Activated naive CD4-positive, alpha-beta T cell treated with anti-CD3 and anti-CD28 coated beads, Interleukin-2, amount 50 U/mL, for 72 hours (primary cell): ENCODE data around the gene UACA. TPM values are rescaled to one million over a fixed set of nuclear protein-coding genes. Genes with fewer than 3 reads are reported as not detected.
A peak's percentile ranks its signal among the peaks of the same experiment; 100 is the strongest.
"Not testable (repeated sequence)": the region's sequence is repeated elsewhere in the genome, so short reads cannot be mapped to it uniquely, and the experiment has no call there.

Experiments
- ATAC-seq, 2 donors: fragments of 150-1000 bp; cut with Tn5 transposase; 2 replicates each; pipeline ENCODE4 v1.10.0; 2021; ENCODE audit warnings: mild to moderate bottlenecking in 2 of 2, moderate library complexity in 2 of 2
- DNase-seq, 2 donors: peaks; one replicate each; pipeline ENCODE4 v3.0.0; 2021 to 2022; ENCODE audit warnings: low spot score in 2 of 2
- H3K27ac Mint-ChIP-seq, 2 donors: one replicate each; pipeline ENCODE4 v1.8.0; 2022; ENCODE audit warnings: mild to moderate bottlenecking in 2 of 2, mixed read lengths in 2 of 2
- H3K36me3 Mint-ChIP-seq, 2 donors: one replicate each; pipeline ENCODE4 v1.8.0; 2022; ENCODE audit warnings: mixed read lengths in 2 of 2
- H3K9me3 Mint-ChIP-seq, 2 donors: one replicate each; pipeline ENCODE4 v1.8.0; 2022; ENCODE audit warnings: mixed read lengths in 2 of 2
- total RNA-seq, 2 donors: library from RNA; stranded (reverse); gene quantifications; one replicate each; pipeline ENCODE4 v1.2.3, GENCODE V29; 2022

The UACA gene, protein sequence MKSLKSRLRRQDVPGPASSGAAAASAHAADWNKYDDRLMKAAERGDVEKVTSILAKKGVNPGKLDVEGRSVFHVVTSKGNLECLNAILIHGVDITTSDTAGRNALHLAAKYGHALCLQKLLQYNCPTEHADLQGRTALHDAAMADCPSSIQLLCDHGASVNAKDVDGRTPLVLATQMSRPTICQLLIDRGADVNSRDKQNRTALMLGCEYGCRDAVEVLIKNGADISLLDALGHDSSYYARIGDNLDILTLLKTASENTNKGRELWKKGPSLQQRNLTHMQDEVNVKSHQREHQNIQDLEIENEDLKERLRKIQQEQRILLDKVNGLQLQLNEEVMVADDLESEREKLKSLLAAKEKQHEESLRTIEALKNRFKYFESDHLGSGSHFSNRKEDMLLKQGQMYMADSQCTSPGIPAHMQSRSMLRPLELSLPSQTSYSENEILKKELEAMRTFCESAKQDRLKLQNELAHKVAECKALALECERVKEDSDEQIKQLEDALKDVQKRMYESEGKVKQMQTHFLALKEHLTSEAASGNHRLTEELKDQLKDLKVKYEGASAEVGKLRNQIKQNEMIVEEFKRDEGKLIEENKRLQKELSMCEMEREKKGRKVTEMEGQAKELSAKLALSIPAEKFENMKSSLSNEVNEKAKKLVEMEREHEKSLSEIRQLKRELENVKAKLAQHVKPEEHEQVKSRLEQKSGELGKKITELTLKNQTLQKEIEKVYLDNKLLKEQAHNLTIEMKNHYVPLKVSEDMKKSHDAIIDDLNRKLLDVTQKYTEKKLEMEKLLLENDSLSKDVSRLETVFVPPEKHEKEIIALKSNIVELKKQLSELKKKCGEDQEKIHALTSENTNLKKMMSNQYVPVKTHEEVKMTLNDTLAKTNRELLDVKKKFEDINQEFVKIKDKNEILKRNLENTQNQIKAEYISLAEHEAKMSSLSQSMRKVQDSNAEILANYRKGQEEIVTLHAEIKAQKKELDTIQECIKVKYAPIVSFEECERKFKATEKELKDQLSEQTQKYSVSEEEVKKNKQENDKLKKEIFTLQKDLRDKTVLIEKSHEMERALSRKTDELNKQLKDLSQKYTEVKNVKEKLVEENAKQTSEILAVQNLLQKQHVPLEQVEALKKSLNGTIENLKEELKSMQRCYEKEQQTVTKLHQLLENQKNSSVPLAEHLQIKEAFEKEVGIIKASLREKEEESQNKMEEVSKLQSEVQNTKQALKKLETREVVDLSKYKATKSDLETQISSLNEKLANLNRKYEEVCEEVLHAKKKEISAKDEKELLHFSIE (N-terminal part only)
- 1 to 10 TPM; 2.8 to 7.7 TPM for total RNA-seq

DNA sequence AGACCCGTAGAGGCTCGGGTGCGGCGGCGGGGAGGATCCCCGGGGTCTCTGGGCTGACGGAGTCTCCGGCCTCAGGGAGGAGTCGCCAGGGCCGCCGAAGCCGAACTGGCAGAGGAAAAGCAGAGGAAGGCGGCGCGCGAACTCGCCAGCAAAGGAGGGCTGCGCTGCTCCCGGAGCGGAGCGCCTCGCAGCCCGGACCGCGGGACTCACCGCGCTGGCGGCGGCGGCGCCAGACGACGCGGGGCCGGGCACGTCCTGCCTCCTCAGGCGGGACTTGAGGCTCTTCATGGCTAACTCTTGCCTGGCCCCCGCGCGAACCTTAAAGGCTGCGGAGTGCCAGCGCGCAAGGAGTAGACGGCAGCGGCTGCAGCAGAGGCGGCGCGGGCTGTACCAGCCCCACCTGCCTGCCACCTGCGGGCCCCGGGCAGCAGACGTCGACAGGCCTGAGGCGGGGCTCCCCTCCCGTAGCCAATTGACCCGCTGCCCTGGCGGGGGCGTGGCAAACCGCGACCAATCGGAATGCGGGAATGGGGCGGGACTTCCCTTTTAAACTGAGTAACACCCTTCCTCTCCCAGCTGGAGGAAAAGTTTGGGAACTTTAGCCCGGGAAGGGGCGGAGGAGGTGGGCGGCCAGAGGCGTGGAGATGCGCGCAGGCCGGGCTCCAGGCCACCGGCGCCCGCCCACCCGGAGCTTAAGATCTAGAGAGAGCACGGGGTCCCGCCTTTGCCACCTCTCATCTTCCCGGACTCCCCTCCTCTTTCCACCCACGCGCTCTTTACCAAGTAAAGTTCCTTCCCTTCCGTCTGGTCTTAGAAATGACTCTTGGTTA is at the start of gene UACA:
TSS of gene UACA (minus strand) at position 439 of the 830 bp plus-strand sequence. CDS start at position 288, 151 bp downstream.
- Mint-ChIP-seq H3K9me3 (no peaks in the 10 kb centered on the region), H3K27ac (peak within 1 kb of the TSS; percentile 54 to 81), H3K36me3 (peaks cover 0 to 6% of the 10 kb centered on the region in 2 donors)
- DNase-seq (peak; percentile 87 to 89), ATAC-seq (peak; percentile 99 to 100)

DNA sequence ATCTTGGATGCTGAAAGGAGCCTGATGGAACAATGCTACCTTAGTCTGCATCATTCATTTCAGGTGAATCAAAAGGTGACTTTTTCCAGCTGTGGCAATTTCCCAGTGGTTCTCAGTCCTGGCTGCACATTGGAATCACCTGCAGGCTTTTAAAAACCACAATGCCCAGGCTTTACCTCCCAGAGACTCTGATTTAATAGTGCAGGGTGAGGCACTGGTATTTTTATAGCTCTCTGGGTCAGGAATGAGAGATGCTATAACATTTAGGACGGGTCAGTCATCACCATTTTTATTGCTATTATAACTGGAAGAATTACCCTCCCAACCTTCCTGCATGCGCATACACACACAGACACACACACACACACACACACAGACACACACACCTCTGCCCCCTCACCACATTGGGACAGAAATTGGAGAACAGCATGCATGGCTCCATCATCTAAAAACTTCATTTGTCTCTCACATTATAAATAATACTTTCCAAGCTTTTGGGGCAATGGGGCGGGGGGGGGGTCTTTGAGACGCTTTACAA is 49.5 kb upstream of the UACA start:
- Mint-ChIP-seq H3K9me3 (no peaks in the 10 kb centered on the region), H3K27ac (no peak overlapping the region), H3K36me3 (no peaks in the 10 kb centered on the region)
- DNase-seq: no peak
- ATAC-seq: no peak

DNA sequence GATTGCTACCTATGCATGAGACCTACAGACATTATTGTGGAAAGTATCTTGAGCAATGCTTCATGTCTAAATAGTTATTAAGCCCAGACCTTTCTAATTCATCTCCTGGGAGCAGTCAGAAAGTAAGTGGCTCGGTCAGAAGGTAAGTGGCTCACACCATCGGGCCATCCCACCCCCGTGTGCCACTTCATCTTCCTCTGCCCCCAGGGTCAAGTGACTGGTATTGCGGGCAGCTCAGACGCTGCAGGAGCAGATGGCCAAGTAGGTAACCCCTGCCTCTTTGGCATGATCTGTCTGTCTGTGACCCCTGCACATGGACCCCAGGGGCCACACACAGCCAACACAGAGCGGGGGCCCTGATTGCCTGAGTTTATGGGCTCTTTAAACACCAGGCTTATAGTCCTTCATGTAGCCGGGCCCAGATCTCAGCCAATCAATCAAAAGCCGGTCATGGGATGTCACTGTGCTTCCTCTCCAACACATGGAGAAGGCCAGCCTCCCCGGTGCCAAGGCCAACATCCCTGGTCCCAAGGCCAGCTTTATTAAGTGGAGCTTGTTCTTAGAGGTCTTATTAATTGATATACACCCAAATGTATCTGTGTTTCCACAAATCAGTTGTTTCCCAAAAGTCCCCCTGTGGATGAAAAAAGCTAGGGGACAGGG is 47.7 kb upstream of the UACA start:
- Mint-ChIP-seq H3K27ac (no peak overlapping the region), H3K36me3 (no peaks in the 10 kb centered on the region), H3K9me3 (no peaks in the 10 kb centered on the region)
- ATAC-seq: no peak
- no peak for DNase-seq

DNA sequence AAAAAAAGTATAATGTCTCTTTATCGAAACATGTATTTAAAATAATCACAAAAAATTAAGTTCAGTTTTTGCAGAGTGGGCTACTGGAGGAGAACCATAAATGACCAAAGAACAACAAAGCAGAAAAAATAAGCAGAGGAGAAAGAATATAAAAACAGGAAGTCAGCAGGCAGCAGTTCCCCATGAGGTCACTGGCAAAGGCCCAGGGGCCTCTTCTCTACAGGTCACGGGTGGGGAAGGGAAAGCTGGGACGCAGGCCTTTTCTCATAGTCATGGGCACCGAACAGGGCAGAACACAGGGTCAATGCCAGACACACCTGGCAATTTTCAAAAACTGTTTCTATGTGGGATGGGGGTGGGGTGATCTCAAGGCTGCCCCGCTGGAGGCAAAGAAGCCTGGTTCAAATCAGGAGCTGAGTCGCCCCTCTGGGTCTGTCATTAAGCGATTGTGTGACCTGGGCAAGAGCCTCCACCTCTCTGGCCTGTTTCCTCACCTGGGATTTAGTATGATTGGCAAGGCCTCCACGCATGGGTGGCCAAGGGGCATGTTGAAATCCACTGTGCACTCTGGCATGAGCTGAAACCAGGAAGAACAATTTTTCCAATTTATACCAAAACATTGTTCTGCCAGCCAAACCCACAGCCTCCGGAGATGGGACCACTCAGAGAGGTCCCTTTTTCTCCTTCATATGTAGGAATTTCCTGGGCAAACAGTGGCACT is 43.8 kb upstream of the UACA start:
- ATAC-seq: no peak

DNA sequence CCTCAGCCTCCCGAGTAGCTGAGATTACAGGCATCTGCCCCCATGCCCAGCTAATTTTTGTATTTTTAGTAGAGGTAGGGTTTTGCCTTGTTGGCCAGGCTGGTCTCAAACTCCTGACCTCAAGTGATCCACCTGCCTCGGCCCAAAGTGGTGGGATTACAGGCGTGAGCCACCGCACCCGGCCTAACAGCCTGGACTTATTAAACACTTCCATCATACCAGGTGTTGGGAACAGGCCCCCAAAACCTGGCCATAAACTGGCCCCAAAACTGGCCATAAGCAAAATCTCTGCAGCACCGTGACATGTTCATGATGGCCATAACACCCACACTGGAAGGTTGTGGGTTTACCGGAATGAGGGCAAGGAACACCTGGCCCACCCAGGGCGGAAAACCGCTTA is 41.0 kb upstream of the UACA start:
- ATAC-seq, H3K27ac Mint-ChIP-seq, DNase-seq, H3K9me3 Mint-ChIP-seq, H3K36me3 Mint-ChIP-seq: not testable (repeated sequence)

More for the DNA sequence above, 43.8 kb upstream of the UACA start:
- H3K9me3 Mint-ChIP-seq: no peaks in the 10 kb centered on the region
- H3K36me3 Mint-ChIP-seq: no peaks in the 10 kb centered on the region
- H3K27ac Mint-ChIP-seq: peak overlapping the region in 1 of 2 donors; percentile 57
- no peak for DNase-seq

DNA sequence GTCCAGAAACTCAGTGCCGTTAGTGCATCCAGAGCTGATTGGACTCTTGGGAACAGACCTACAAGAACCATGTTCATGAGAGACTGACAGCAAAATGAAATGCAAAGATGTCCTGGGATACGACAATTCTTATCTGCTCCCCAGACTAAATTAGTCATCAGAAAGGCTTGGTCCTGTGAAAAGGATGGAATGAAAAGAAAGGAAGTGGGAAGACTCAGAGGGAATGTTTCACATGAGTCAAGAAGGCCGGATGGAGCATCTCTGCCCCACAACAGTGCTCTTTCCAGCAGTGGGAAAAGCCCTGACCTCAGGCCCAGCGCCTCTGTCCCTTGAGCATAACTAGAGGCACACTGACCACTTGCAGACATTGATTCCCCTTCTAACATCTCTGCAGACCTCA is 39.3 kb upstream of the UACA start:
- DNase-seq: no peak
- ATAC-seq: no peak
- Mint-ChIP-seq H3K27ac (no peak overlapping the region), H3K9me3 (no peaks in the 10 kb centered on the region), H3K36me3 (no peaks in the 10 kb centered on the region)

DNA sequence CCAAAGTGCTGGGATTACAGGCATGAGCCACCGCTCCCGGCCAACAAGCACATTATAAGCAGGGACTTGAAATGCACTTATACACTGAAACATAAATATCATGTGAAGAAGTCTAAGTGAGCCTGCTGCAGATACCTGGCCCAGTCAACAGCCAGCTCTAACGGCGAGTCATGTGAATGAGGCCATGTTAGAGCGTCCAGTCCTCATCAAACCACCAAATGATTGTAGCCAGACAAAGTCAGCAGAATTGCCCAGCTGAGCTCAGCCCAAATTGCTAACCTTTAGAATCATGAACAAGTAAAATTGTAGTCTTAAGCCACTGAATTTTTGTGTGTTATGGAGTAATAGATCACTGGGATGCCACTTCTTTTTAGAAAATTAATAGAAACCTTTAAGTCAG is 37.8 kb upstream of the UACA start:
- Mint-ChIP-seq H3K9me3 (no peaks in the 10 kb centered on the region), H3K27ac (no peak overlapping the region), H3K36me3 (no peaks in the 10 kb centered on the region)
- DNase-seq: no peak
- ATAC-seq: no peak

DNA sequence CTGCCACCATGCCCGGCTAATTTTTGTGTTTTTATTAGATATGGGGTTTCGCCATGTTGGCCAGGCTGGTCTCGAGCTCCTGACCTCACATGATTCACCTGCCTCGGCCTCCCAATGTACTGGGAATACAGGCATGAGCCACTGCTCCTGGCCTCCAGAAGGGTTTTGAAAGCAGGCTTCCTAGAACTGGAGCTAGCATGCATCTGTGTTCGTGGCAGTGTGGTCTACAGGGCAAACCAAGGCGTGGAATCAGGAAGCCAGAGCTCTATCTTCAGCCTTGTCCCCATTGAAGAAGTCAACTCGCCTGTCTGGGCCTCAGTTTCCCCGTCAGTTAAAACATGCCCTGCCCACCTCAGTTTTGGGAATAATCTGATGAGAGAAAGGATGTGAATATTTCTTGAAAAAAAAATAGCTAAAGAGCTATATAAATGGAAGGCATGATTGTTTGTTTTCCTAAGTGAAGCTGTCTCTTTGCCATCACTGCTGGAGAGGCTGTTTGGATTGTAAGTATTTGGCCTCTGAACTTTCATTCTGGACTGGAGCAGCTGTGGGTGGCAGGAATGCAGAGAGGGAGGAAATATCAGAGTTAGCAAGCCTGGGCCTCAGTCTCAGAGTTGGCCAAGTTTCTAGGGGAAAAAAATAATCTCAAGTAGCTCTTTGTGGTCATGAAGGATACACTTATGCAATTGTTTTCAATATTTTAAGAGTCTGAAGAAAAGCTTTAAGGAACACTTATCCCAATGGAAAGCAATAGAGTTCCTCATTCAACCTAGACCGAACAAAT is 36.5 kb upstream of the UACA start:
- no peaks in the 10 kb centered on the region for H3K36me3 Mint-ChIP-seq
- ATAC-seq: no peak
- H3K27ac Mint-ChIP-seq: peak overlapping the region in 1 of 2 donors; percentile 36
- DNase-seq: no peak
- no peaks in the 10 kb centered on the region for H3K9me3 Mint-ChIP-seq

DNA sequence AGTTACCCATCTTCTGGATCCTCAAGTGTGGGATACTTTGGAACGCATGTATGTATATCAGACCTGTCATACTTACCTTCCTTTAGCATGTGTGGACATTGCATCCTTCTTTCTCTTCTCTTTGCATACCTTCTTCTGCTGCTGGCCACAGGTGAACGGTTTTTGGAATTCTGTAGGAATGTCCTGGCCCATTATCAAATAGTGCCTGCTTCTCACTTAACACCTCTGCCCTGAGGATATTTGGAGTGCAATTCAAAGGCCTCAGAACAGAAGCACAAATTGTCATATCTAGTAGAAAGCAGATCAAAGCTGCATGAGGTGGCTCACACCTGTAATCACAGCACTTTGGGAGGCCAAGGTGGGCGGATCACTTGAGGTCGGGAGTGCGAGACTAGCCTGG is 34.1 kb upstream of the UACA start:
- DNase-seq: no peak
- Mint-ChIP-seq H3K9me3 (no peaks in the 10 kb centered on the region), H3K36me3 (no peaks in the 10 kb centered on the region), H3K27ac (no peak overlapping the region)
- no peak for ATAC-seq

DNA sequence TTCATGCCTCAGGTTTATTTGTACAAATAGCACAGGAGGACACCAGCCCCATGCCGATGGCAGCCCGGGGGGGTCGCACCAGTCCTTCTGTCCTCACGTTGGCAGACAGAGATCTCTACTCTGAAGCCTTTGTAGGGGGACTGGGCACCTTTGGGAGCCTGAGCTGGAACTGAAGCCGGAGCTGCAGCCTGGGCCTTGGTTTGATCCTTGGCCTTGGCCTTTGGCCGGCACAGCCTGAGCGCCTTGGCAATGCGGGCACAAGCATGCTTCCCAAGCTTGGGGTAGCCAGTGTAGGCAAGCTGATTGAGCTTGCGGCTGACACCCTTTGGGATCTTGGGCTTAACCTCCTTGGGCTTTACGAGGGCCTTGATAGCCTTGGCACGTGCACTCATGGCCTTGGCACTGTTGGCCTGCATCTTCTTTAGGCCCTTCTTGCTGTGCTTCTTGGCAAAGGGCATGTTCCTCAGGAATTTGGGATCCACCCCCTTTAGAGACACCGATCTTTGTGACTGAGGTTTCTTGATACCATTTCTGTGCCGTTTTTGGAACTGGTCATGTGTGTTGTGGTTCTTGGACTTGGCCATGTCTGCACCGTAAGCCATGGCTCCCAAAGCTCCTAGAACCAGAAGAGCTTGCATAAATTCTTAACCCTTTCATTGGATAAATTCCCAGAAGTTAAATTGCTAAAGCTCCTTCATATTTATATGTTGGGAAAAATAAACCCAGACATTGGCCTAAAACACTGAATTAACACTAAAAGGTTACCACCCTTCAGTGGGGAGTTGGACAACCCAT is 33.4 kb upstream of the UACA start:
- DNase-seq (no peak), ATAC-seq (no peak)
- no peaks in the 10 kb centered on the region for H3K9me3 Mint-ChIP-seq
- H3K36me3 Mint-ChIP-seq: no peaks in the 10 kb centered on the region
- no peak overlapping the region for H3K27ac Mint-ChIP-seq

DNA sequence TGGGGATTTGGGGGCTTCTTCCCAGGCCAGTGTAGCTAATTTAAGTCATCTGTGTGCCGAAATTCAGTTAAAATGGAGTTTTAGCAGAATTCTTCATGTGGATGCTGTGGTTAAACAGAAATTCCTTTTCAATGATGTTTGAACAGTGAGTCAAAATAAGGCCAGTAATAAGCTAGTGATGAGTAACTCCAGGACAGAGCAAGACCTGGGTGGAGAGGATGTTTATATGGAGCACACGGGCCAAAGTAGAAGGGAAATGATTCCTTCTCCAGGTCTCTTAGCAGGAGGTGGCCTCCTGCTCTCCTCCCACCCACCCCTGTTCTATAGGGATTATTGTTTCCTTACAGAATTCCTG is 31.9 kb upstream of the UACA start:
- ATAC-seq (no peak), DNase-seq (no peak)
- Mint-ChIP-seq H3K36me3 (no peaks in the 10 kb centered on the region), H3K27ac (no peak overlapping the region), H3K9me3 (no peaks in the 10 kb centered on the region)

DNA sequence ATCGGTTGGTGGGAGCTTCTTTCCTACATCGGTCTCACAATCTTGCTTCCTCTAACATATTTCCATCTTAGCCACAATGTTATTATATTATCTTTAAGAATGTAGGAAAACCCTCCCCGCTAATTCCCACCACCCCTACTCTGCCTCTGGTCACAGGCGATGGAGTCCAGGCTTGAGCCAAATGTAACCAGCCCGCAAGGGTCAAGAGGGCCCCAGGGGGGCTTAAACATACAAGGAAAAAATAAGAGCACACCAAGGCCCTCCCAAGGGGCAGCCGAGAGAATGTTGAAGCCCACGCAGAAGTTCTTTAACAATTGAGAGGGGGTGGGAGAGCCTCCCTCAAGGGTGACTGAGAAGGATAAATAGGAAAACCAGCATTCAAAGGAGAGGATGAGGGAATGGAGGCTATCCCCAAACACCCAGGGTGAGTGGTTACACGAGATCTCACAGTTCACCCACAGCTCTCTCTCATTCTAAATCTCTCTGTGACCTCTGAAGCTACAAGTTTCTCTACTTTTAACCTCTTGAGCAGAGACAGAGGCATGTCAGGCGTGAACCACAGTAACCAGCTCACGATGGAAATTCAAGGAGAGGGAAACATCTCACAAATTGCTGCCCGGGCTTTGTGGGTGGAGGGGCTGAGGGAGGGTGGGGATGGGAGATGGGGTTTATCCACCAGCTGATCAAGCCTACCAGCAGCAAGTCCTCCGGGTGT is 31.4 kb upstream of the UACA start:
- no peak overlapping the region for H3K27ac Mint-ChIP-seq
- no peak for ATAC-seq
- no peaks in the 10 kb centered on the region for H3K36me3 Mint-ChIP-seq
- DNase-seq: no peak
- H3K9me3 Mint-ChIP-seq: no peaks in the 10 kb centered on the region

DNA sequence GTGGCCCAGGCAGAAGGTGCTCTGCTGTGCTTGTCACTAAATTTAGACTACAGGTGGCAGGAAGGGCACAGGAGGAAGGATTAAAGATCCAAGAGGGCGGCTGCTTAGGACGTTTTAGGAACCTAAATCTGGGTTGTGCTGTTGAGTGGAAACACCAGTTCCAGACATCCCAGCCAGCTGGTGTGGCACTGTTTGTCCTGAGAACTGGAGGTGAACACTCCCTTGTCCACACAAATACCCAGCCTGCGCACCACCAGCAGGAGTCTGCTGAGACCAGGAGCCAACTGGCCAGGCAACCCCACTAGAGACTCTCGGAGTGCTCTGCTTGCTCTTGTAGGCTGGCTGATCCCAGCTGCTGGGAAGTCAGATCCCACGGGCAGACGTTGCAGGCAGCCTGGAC is 30.3 kb upstream of the UACA start:
- no peak for DNase-seq
- Mint-ChIP-seq H3K9me3 (no peaks in the 10 kb centered on the region), H3K27ac (no peak overlapping the region), H3K36me3 (no peaks in the 10 kb centered on the region)
- no peak for ATAC-seq
